GM18870 (cell line): ENCODE data around the gene PLA2G10.
A peak's percentile ranks its signal among the peaks of the same experiment; 100 is the strongest.
"Not testable (repeated sequence)": the region's sequence is repeated elsewhere in the genome, so short reads cannot be mapped to it uniquely, and the experiment has no call there.

Experiments
- ATAC-seq: cut with Tn5 transposase; IDR thresholded peaks from one replicate; pipeline ENCODE4 v1.9.1; 2021; ENCODE audit warnings: moderate library complexity; ENCODE audit not compliant: unreplicated experiment

PLA2G10 gene

GRCh38 chr16:14667347-14668266 is 26.5 kb downstream of the PLA2G10 start:
- no peak for ATAC-seq

- peak; percentile 64 for ATAC-seq
These were observed 36.0 kb downstream of the PLA2G10 start for GRCh38 chr16:14658063-14658462.

GRCh38 chr16:14652726-14653125 is 41.4 kb downstream of the PLA2G10 start:
- no peak for ATAC-seq

GRCh38 chr16:14650629-14651028 is 43.5 kb downstream of the PLA2G10 start:
- ATAC-seq = no peak

DNA sequence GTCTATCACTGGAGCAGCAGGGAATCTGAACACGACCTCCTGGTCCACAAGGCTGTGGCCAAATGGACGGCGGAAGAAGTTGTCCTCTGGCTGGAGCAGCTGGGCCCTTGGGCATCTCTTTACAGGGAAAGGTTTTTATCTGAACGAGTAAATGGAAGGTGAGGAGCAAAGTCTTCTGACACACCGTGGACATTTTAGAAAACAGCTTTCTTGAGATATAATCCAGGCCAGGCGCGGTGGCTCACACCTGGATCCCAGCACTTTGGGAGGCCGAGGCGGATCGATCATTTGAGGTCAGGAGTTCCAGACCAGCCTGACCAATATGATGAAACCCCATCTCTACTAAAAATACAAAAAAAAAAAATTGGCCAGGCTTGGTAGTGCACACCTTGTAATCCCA is 44.3 kb downstream of the PLA2G10 start:
- no peak for ATAC-seq

- ATAC-seq = no peak
These were observed 52.2 kb downstream of the PLA2G10 start for GRCh38 chr16:14641926-14642325.

DNA sequence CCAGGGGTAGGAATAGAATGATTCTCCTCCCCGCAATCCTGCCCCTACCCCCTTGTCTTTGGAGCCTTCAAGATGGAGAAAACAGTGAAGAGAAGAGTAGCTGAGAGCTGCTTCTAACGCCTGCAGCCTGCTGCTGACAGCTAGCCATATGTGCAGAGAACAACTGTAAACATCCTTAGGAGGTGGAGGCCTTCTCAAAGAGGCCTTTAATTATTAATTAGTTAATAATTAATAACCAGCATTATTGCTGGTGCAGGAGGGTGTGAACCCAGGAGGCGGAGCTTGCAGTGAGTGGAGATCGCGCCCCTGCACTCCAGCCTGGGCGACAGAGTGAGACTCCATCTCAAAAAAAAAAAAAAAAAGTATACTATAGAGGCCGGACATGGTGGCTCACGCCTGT is 52.9 kb downstream of the PLA2G10 start:
- ATAC-seq = no peak

GRCh38 chr16:14640538-14640937 is 53.6 kb downstream of the PLA2G10 start:
- ATAC-seq = no peak

GRCh38 chr16:14636951-14637240 is 57.2 kb downstream of the PLA2G10 start:
- ATAC-seq = not testable (repeated sequence)

GRCh38 chr16:14636179-14636950 is 57.7 kb downstream of the PLA2G10 start:
- not testable (repeated sequence) for ATAC-seq

GRCh38 chr16:14635395-14636165 is 58.5 kb downstream of the PLA2G10 start:
- no peak for ATAC-seq

- ATAC-seq = no peak
These were observed 59.8 kb downstream of the PLA2G10 start for GRCh38 chr16:14634389-14634725.

DNA sequence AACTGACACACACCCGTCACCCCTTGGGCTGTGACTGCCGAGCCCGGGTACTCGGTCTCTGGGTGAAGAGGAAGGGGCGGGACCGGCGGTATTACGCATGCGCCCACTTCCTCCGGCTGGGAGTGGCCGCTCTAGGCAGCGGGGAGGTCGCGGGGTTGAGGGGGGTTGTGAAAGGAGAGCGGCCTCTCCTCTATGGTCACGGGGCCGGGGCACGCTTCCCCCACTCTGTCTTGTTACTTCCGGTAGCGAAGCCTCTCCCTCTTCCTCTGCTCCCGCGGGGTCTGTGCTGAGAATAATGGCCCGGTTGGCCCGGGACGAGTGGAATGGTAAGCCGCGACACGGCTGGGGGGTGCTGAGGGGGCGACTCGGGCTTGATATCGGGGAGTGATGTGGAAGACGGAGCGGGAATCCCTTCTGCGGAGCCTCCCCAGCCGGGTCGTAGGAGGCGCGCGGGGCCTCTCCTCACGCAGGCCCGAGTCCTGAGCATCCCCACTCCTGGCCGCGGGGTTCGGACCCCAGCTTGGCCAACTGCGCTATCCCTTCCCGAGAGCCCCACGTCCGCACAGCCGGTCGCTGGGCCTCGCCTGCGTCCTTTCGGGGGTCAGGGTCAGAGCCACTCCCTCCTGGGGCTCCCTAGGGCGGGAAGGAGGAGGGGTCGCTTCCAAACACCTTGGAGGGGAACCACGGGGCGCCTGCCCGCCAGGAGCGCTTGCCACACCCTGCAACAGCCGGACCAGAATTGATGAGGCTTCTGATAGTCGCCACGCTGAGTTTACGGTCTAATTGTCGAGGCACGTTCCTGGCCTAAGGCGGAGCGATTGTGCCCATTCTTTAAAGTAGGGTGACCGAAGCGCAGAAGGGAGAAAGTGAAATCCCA is 61.2 kb downstream of the PLA2G10 start, which contains the start of gene BFAR:
Gene BFAR (plus strand): TSS at position 259 of the 877 bp plus-strand sequence. CDS start 11,396 bp downstream, outside the sequence.
- peak; percentile 58 for ATAC-seq

- not testable (repeated sequence) for ATAC-seq
These were observed 63.3 kb downstream of the PLA2G10 start for GRCh38 chr16:14630620-14631330.

DNA sequence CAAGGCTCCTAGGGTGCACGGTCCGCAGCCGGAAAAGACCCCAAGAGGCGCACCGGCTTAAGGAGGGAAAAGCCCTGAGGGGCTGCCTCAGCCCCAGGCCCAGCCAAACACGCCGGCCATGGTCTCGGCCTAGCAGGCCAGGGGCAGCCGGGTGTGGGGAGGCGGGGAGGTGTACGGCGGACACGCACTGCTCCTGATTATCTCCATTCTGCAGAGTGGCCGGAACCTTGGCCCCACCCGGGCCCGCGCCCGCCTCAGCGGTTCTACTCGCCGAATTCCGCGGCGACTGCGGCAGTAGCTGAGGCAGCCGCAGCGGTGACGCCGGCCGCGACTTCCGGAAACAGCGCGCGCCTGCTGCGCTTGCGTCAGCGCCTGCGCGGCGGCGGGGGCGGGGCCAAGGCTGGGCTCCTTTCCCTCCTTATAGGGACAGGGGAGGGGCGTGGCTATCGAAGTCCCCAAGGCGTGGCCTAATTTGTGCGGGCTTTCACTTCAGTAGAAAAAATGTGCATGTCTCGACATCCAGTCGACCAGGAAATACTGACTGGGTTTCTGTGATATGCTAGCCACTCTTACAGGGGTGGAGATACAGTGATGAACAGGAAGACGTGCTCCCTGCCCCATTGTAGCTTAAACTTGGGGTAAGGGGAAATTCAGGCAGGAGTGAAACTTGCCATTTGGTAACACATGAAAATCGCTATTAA is 64.0 kb downstream of the PLA2G10 start, which contains the start of gene PARN:
Gene PARN (minus strand): TSS at position 342 of the 701 bp plus-strand sequence. CDS start 135 bp downstream, at position 207.
- ATAC-seq = peak; percentile 33

DNA sequence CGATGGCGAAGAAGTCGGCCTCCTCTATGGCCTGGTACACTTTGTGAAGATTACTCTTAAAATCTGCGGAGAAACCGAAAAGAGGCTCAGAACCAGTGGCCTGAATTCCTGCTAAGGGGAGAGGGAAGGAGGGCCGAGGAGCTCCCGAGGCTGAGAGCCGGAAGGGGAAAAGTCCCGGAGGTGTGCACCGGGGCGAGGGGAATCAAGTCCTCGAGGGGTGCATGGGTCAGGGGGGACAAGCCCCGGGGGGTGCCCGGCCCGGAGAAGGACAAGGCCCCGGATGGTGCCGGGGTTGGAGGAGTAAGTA is 64.5 kb downstream of the PLA2G10 start:
- no peak for ATAC-seq

- ATAC-seq = no peak
These were observed 65.1 kb downstream of the PLA2G10 start for GRCh38 chr16:14628806-14629611.

- no peak for ATAC-seq
These were observed 67.0 kb downstream of the PLA2G10 start for GRCh38 chr16:14627078-14627477.
